Measurements from ENCODE around the gene NRXN3. TPM values are rescaled to one million over a fixed set of nuclear protein-coding genes. Genes with fewer than 3 reads are reported as not detected.

The NRXN3 gene
- total and polyA plus RNA-seq, 2 experiments from 2014 or later: 5.7 to 7.1 TPM

DNA sequence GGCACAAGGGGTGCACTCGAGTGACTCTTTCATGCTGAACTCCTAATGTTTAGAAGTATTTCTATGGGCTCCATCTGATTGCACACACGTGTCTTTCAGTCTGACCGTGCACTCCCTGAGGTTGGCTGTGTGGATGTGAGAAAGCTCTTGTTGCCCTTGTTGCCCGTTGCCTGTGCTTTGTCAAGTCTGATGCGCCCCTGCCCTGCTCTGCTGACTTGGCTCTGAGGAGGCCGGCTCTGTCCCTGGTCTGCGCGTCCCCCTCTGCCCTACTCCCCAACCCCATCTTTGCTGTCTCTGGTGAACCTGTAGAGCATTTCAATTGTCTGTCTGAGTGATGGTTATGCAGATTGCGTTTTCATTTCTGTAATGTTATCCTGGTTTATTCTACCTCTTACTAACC lies 802.3 kb downstream of the NRXN3 start:
- Histone ChIP-seq H3K9me3 (ENCODE audit: low read depth) (no peaks in the 10 kb centered on the region), H3K36me3 (replicated peaks; ENCODE audit: insufficient read depth, low read depth) (no peaks in the 10 kb centered on the region), H4K20me1 (ENCODE audit: insufficient read depth, poor library complexity, severe bottlenecking) (no peaks in the 10 kb centered on the region), H3K4me2 (no peak overlapping the region), H3K79me2 (no peaks in the 10 kb centered on the region), H2AFZ (no peak overlapping the region), H3K4me3 (no peak overlapping the region), H3K27me3 (no peaks in the 10 kb centered on the region), H3K9me2 (replicated peaks; ENCODE audit: insufficient read depth) (no peaks in the 10 kb centered on the region), H3K4me1 (ENCODE audit: insufficient read depth) (no peaks in the 10 kb centered on the region), H3K27ac (no peak overlapping the region)
- TF ChIP-seq EZH2phosphoT487 (IDR thresholded peaks at IDR 0.05; ENCODE audit: low read depth, severe bottlenecking, unreplicated experiment) (no peak), EZH2 (IDR thresholded peaks at IDR 0.05; ENCODE audit: borderline replicate concordance) (no peak), CTCF (IDR thresholded peaks at IDR 0.05; ENCODE audit: poor library complexity) (no peak)
- DNase-seq (ENCODE audit: low spot score): no peak
- 86% methylated on average over 9 of the region's 9 CpGs for WGBS (ENCODE audit: low lambda C conversion rate, missing lambda C conversion rate)

DNA sequence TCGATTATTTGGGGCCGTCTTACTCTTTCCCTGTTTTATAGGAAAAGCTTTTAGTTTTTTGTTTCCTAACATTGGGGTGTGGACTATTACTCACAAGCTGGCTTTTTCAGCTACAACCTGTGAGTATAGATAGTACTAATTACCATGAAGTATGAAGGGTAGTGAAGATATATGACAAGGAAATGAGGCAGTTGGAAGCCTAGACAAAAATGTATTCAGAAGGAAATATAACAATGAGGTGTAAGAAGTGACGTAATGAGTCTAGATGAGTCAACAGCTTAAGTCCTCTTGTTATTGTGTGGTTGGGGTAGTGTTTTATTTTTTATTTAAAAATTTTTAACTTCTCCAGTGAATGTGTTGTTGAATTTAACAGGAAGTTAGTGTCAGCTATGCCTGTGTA lies 804.5 kb downstream of the NRXN3 start:
- no peaks in the 10 kb centered on the region for H3K79me2 ChIP-seq
- no peaks in the 10 kb centered on the region for H3K4me1 ChIP-seq (ENCODE audit: insufficient read depth)
- no peak for DNase-seq (ENCODE audit: low spot score)
- H3K9me3 ChIP-seq (ENCODE audit: low read depth): no peaks in the 10 kb centered on the region
- no peaks in the 10 kb centered on the region for H3K9me2 ChIP-seq (replicated peaks; ENCODE audit: insufficient read depth)
- no peak overlapping the region for H3K4me3 ChIP-seq
- WGBS (ENCODE audit: low lambda C conversion rate, missing lambda C conversion rate): 92% methylated on average over 3 of the region's 3 CpGs
- no peaks in the 10 kb centered on the region for H3K27me3 ChIP-seq
- no peak for TF ChIP-seq EZH2 (IDR thresholded peaks at IDR 0.05; ENCODE audit: borderline replicate concordance)
- TF ChIP-seq CTCF (IDR thresholded peaks at IDR 0.05; ENCODE audit: poor library complexity): no peak
- TF ChIP-seq EZH2phosphoT487 (IDR thresholded peaks at IDR 0.05; ENCODE audit: low read depth, severe bottlenecking, unreplicated experiment): no peak
- H3K27ac ChIP-seq: no peak overlapping the region
- no peaks in the 10 kb centered on the region for H3K36me3 ChIP-seq (replicated peaks; ENCODE audit: insufficient read depth, low read depth)
- no peak overlapping the region for H2AFZ ChIP-seq
- H3K4me2 ChIP-seq: no peak overlapping the region
- H4K20me1 ChIP-seq (ENCODE audit: insufficient read depth, poor library complexity, severe bottlenecking): no peaks in the 10 kb centered on the region

GRCh38 chr14:78975734-78976133 lies 805.6 kb downstream of the NRXN3 start:
- no peaks in the 10 kb centered on the region for H3K9me2 ChIP-seq (replicated peaks; ENCODE audit: insufficient read depth)
- H4K20me1 ChIP-seq (ENCODE audit: insufficient read depth, poor library complexity, severe bottlenecking): no peaks in the 10 kb centered on the region
- no peaks in the 10 kb centered on the region for H3K9me3 ChIP-seq (ENCODE audit: low read depth)
- DNase-seq (ENCODE audit: low spot score): peak; percentile 10
- no peak overlapping the region for H3K4me3 ChIP-seq
- no peaks in the 10 kb centered on the region for H3K27me3 ChIP-seq
- no peak overlapping the region for H3K27ac ChIP-seq
- H3K4me2 ChIP-seq: no peak overlapping the region
- H3K79me2 ChIP-seq: no peaks in the 10 kb centered on the region
- TF ChIP-seq CTCF (IDR thresholded peaks at IDR 0.05; ENCODE audit: poor library complexity): no peak
- no peak for TF ChIP-seq EZH2 (IDR thresholded peaks at IDR 0.05; ENCODE audit: borderline replicate concordance)
- TF ChIP-seq EZH2phosphoT487 (IDR thresholded peaks at IDR 0.05; ENCODE audit: low read depth, severe bottlenecking, unreplicated experiment): no peak
- no peaks in the 10 kb centered on the region for H3K36me3 ChIP-seq (replicated peaks; ENCODE audit: insufficient read depth, low read depth)
- no peak overlapping the region for H2AFZ ChIP-seq
- WGBS (ENCODE audit: low lambda C conversion rate, missing lambda C conversion rate): 55% methylated on average over 3 of the region's 3 CpGs
- H3K4me1 ChIP-seq (ENCODE audit: insufficient read depth): no peaks in the 10 kb centered on the region

DNA sequence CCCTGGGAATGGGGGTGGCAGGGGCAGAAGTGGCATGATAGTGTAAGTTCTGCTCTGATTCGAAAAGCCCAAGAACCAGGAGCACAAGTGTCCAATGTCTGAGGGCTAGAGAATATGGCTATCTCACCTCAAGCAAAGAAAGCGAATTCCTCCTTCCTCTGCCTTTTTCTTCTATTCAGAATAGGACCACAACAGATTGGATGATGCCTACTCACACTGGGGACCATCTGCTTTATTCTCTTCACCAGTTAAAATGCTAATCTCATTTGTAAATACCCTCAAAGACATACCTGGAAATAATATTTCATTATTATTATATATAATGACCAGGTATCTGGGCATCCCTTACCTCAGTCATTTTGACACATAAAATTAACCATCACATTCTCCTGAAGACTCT lies 808.7 kb downstream of the NRXN3 start:
- TF ChIP-seq EZH2 (IDR thresholded peaks at IDR 0.05; ENCODE audit: borderline replicate concordance) (no peak), EZH2phosphoT487 (IDR thresholded peaks at IDR 0.05; ENCODE audit: low read depth, severe bottlenecking, unreplicated experiment) (no peak), CTCF (IDR thresholded peaks at IDR 0.05; ENCODE audit: poor library complexity) (no peak)
- Histone ChIP-seq H2AFZ (no peak overlapping the region), H4K20me1 (ENCODE audit: insufficient read depth, poor library complexity, severe bottlenecking) (no peaks in the 10 kb centered on the region), H3K27me3 (no peaks in the 10 kb centered on the region), H3K4me1 (ENCODE audit: insufficient read depth) (no peaks in the 10 kb centered on the region), H3K27ac (no peak overlapping the region), H3K4me2 (no peak overlapping the region), H3K36me3 (replicated peaks; ENCODE audit: insufficient read depth, low read depth) (no peaks in the 10 kb centered on the region), H3K9me3 (ENCODE audit: low read depth) (no peaks in the 10 kb centered on the region), H3K79me2 (no peaks in the 10 kb centered on the region), H3K9me2 (replicated peaks; ENCODE audit: insufficient read depth) (no peaks in the 10 kb centered on the region), H3K4me3 (no peak overlapping the region)
- DNase-seq (ENCODE audit: low spot score): no peak
- 86% methylated on average over 2 of the region's 2 CpGs for WGBS (ENCODE audit: low lambda C conversion rate, missing lambda C conversion rate)
